Measurements from ENCODE around the gene ADAMTSL2.

- TF ChIP-seq FOXM1 (IDR thresholded peaks at IDR 0.05; ENCODE audit: low read depth) (no peak), CTCF (IDR thresholded peaks at IDR 0.05) (no peak), EP300 (IDR thresholded peaks at IDR 0.05; ENCODE audit: borderline replicate concordance in 1 of 2, low read depth in 1 of 2, low read length in 1 of 2) (no peak; a peak in 1 of 4 replicates)
- TF ChIP-seq, protein P1, sequence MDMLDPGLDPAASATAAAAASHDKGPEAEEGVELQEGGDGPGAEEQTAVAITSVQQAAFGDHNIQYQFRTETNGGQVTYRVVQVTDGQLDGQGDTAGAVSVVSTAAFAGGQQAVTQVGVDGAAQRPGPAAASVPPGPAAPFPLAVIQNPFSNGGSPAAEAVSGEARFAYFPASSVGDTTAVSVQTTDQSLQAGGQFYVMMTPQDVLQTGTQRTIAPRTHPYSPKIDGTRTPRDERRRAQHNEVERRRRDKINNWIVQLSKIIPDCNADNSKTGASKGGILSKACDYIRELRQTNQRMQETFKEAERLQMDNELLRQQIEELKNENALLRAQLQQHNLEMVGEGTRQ (IDR thresholded peaks at IDR 0.05; ENCODE audit: borderline replicate concordance, low read depth, low read length): no peak
These were observed 50.3 kb downstream of the ADAMTSL2 start for GRCh38 chr9:133584559-133585476.

Data from SK-N-SH (cell line).